Nephron (organoid): ENCODE results near the gene PROSER3.

Experiments used
- H3K27ac Mint-ChIP-seq, 3 experiments: 2 replicates each; pipeline ENCODE4 v1.8.0; 2020; ENCODE audit warnings: mixed read lengths in 3 of 3, mild to moderate bottlenecking in 2 of 3, moderate library complexity in 1 of 3
- H3K27me3 Mint-ChIP-seq: 2 replicates; pipeline ENCODE4 v1.8.0; 2021; ENCODE audit warnings: low read depth, mild to moderate bottlenecking, moderate library complexity, mixed read lengths
- H3K36me3 Mint-ChIP-seq: 2 replicates; pipeline ENCODE4 v1.8.0; 2020; ENCODE audit warnings: low read depth, mixed read lengths
- H3K4me1 Mint-ChIP-seq: 2 replicates; pipeline ENCODE4 v1.8.0; 2020; ENCODE audit warnings: mixed read lengths
- H3K4me3 Mint-ChIP-seq, 3 experiments: 2 replicates each; pipeline ENCODE4 v1.8.0; 2020; ENCODE audit warnings: mild to moderate bottlenecking in 3 of 3, mixed read lengths in 3 of 3, moderate library complexity in 2 of 3
- H3K9me3 Mint-ChIP-seq: 2 replicates; pipeline ENCODE4 v1.8.0; 2020; ENCODE audit warnings: mixed read lengths
- TF ChIP-seq, protein P1 (sequence below), 3 experiments: fragments of 200-600 bp; sonication (generic); IDR thresholded peaks; one replicate each; pipeline ENCODE4 v1.5.0; 2021; ENCODE audit warnings: antibody characterized with exemption in 3 of 3; ENCODE audit not compliant: unreplicated experiment in 3 of 3

The PROSER3 gene

DNA sequence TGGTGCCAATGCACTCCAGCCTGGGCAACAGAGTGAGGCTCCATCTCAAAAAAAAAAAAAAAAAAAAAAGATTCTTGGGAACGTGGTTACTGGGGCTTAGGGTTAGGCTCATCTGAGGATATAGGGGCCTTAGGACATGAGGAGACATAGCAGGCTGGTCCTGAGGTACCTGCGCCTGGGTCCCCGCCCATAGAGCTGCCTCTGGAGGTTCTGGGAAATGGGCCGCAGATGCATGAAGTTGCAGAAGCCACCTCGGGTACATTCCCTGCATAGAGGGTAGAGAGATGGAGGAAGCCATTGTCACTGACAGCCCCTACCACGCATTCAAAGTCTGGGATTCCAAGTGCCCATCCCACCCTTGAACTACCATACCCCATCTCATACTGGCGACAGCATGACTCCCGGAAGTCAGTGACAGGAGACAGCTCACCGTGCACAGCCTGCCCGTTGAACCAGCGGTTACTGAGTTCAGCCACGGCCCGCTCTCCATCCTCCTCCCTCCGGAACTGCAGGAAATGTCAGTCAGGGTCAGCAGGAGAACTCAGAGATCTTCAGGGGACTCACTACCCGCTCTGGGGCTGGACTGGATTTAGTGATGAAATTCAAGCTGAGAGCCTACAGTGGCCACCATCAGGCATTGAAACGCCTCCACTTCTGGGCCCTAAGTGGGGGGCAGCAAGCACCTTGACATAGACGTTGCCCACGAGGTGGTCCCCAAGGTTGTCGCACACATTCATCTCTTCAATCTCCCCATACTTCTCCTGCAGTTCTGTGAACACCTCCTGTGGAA lies 14.1 kb upstream of the PROSER3 start:
- Mint-ChIP-seq H3K36me3 (peaks cover 4% of the 10 kb centered on the region), H3K9me3 (no peaks in the 10 kb centered on the region), H3K27ac (no peak overlapping the region), H3K4me3 (peak overlapping the region; percentile 92 to 96 (median 95)), H3K27me3 (no peaks in the 10 kb centered on the region), H3K4me1 (peaks cover 38% of the 10 kb centered on the region)
- TF ChIP-seq, protein P1, sequence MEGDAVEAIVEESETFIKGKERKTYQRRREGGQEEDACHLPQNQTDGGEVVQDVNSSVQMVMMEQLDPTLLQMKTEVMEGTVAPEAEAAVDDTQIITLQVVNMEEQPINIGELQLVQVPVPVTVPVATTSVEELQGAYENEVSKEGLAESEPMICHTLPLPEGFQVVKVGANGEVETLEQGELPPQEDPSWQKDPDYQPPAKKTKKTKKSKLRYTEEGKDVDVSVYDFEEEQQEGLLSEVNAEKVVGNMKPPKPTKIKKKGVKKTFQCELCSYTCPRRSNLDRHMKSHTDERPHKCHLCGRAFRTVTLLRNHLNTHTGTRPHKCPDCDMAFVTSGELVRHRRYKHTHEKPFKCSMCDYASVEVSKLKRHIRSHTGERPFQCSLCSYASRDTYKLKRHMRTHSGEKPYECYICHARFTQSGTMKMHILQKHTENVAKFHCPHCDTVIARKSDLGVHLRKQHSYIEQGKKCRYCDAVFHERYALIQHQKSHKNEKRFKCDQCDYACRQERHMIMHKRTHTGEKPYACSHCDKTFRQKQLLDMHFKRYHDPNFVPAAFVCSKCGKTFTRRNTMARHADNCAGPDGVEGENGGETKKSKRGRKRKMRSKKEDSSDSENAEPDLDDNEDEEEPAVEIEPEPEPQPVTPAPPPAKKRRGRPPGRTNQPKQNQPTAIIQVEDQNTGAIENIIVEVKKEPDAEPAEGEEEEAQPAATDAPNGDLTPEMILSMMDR (IDR thresholded peaks at IDR 0.05; ENCODE audit: unreplicated experiment in 3 of 3): no peak

DNA sequence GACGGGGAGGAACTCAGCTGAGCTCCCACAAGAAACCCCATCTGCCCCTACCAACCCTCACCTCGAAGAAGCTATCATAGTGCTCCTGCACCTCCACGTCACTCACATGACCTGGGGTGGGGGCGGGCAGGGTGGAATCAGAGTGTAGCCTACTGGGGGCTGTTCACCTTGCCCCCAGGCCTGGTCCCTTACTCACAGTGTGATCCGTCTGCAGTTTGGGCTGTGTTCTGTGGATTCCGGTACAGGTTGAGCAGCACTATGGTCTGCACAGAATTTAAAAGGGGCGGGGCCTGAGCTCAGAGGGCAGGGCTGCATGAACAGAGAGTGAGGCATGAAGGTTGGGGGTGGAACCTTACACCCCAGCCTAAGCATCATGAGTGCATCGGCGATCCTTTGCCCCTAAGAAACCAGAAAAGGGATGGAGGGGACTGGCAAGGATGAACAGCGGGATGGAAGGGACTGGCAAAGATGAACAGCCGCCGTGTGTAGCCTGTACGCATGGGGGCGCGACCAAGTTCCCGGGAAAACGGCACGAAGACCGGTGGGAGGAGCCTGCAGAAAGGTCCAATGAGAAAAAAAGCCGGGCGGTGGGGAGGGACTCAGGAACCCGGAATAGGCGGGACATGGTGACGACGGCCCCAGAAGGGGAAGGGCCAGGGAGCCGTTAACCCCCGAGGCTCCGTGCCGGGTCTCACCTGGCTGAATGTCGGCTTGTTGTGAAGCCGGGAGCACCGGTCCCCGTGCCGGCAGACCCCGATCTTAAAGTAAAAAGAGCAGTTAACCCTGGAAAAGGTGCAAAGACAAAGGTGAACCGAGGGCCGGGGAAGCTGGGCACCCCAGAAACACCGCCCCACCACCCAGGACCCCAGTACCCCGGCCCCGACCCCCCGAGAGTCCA lies 13.3 kb upstream of the PROSER3 start:
- no peaks in the 10 kb centered on the region for H3K27me3 Mint-ChIP-seq
- peaks cover 3% of the 10 kb centered on the region for H3K36me3 Mint-ChIP-seq
- no peaks in the 10 kb centered on the region for H3K9me3 Mint-ChIP-seq
- TF ChIP-seq, protein P1 (IDR thresholded peaks at IDR 0.05; ENCODE audit: unreplicated experiment in 3 of 3): peak; percentile 31 to 52 (median 32)
- peaks cover 38% of the 10 kb centered on the region for H3K4me1 Mint-ChIP-seq
- peak overlapping the region; percentile 92 to 96 (median 95) for H3K4me3 Mint-ChIP-seq
- H3K27ac Mint-ChIP-seq: peak overlapping the region; percentile 98 to 99 (median 99)

DNA sequence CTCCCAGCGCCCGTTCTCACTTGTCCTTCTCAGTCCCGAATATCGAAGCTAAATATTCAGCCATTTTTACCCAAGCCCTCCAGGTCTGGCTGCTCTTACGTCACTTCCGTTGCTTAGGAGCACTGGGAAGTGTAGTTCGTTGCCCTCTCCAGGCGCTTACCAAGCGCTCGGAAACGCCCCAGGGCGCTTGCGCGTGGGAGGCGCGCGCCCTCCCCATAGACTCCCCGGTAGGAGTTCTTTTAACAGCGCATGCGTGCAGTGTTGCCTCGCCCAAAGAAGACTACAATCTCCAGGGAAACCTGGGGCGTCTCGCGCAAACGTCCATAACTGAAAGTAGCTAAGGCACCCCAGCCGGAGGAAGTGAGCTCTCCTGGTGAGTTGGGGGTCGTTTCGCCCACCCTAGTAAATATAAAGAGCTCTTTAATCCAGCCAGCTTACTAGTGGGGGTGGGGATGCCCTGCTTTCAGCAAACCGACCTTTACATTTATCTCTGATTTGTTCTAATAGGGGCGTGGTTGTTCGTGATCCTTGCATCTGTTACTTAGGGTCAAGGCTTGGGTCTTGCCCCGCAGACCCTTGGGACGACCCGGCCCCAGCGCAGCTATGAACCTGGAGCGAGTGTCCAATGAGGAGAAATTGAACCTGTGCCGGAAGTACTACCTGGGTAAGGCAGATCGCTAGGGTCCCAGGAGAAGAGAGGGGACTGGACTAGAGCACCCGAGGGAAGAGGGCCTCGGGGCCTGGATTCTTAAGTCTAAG lies 12.5 kb upstream of the PROSER3 start, which contains the start of the genes PSENEN and U2AF1L4:
TSS of gene PSENEN (plus strand) at position 324 of the 759 bp plus-strand sequence. CDS start at position 604, 280 bp downstream.
TSS of gene U2AF1L4 (minus strand) at position 91 of the 759 bp plus-strand sequence. CDS start at position 64, 27 bp downstream.
- no peaks in the 10 kb centered on the region for H3K9me3 Mint-ChIP-seq
- peaks cover 38% of the 10 kb centered on the region for H3K4me1 Mint-ChIP-seq
- TF ChIP-seq, protein P1 (IDR thresholded peaks at IDR 0.05; ENCODE audit: unreplicated experiment in 3 of 3): no peak
- H3K27ac Mint-ChIP-seq: peak within 1 kb of the TSS; percentile 98 to 99 (median 99)
- peak within 1 kb of the TSS; percentile 92 to 96 (median 95) for H3K4me3 Mint-ChIP-seq
- H3K27me3 Mint-ChIP-seq: no peaks in the 10 kb centered on the region
- peaks cover 3% of the 10 kb centered on the region for H3K36me3 Mint-ChIP-seq

DNA sequence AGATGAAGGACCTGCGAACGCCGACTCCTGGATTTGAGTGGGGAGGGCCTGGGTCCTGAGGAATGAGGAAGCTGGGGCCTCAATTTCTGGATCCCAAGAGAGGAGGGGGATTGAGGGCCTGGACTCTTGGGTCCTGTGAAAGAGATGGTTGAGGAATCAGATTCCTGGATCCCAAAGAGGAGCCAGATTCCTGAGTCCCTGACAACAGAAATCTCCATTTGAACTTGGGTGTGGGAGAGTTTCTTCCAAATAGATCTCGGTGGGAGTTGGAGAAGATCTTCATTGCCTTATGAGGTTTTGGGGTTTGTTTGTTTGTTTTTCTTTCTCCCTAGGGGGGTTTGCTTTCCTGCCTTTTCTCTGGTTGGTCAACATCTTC lies 11.9 kb upstream of the PROSER3 start:
- no peaks in the 10 kb centered on the region for H3K9me3 Mint-ChIP-seq
- peak overlapping the region; percentile 98 to 99 (median 99) for H3K27ac Mint-ChIP-seq
- H3K4me3 Mint-ChIP-seq: peak overlapping the region; percentile 92 to 96 (median 95)
- TF ChIP-seq, protein P1 (IDR thresholded peaks at IDR 0.05; ENCODE audit: unreplicated experiment in 3 of 3): no peak
- no peaks in the 10 kb centered on the region for H3K27me3 Mint-ChIP-seq
- H3K36me3 Mint-ChIP-seq: peaks cover 3% of the 10 kb centered on the region
- H3K4me1 Mint-ChIP-seq: peaks cover 34% of the 10 kb centered on the region

DNA sequence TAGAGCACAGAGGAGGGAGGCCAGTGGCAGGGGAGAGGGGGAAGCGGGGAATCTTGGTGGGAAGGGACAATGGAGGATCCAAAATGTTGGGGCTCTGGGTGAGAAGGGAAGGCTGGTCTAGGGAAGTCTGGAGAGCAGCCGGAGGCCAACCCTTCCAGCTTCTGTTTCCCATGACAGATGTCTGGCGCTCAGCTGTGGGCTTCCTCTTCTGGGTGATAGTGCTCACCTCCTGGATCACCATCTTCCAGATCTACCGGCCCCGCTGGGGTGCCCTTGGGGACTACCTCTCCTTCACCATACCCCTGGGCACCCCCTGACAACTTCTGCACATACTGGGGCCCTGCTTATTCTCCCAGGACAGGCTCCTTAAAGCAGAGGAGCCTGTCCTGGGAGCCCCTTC lies 11.4 kb upstream of the PROSER3 start:
- Mint-ChIP-seq H3K27me3 (no peaks in the 10 kb centered on the region), H3K36me3 (peaks cover 3% of the 10 kb centered on the region), H3K4me3 (peak overlapping the region; percentile 92 to 96 (median 95)), H3K27ac (peak overlapping the region; percentile 98 to 99 (median 99)), H3K4me1 (peaks cover 33% of the 10 kb centered on the region), H3K9me3 (no peaks in the 10 kb centered on the region)
- TF ChIP-seq, protein P1 (IDR thresholded peaks at IDR 0.05; ENCODE audit: unreplicated experiment in 3 of 3): no peak
